ENCODE data around the gene KCNE5. TPM values are rescaled to one million over a fixed set of nuclear protein-coding genes. Genes with fewer than 3 reads are reported as not detected.
"Not testable (repeated sequence)": the region's sequence is repeated elsewhere in the genome, so short reads cannot be mapped to it uniquely, and the experiment has no call there.

Gene KCNE5
- total and polyA plus RNA-seq, 2 experiments from 2014 or later: 0.13 to 1.5 TPM

DNA sequence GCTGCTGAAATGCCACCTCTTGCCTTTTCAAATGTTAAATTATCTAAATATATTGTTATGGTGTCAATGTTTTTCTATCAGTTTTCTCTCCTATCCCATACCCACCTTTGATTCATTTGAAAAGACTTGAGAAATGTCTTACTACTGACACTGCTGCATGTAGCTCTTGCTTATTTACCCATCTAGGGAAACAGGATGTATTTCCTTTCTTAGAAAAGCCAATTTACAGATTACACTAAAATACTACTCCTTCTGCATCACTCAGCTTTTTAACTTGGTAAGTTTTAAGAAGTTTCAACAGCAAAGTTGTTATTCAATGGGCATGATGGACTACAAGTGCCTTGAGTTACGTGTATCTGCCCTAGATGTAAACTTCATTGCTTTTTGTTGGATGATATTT is 13.2 kb upstream of the KCNE5 start:
- Histone ChIP-seq H4K20me1 (ENCODE audit: insufficient read depth) (no peaks in the 10 kb centered on the region), H3K4me2 (ENCODE audit: unreplicated experiment) (no peak overlapping the region), H3K36me3 (ENCODE audit: low read depth) (no peaks in the 10 kb centered on the region), H3K9me3 (ENCODE audit: low read depth) (no peaks in the 10 kb centered on the region), H3K9me2 (ENCODE audit: insufficient read depth) (no peaks in the 10 kb centered on the region), H3K4me1 (ENCODE audit: insufficient read depth) (peaks cover 6% of the 10 kb centered on the region; the same call in 1 of the 2 replicates), H3K27me3 (replicated peaks; ENCODE audit: insufficient read depth) (no peaks in the 10 kb centered on the region), H2AFZ (no peak overlapping the region), H3K4me3 (no peak overlapping the region), H3K79me2 (ENCODE audit: insufficient read depth) (peaks cover 6% of the 10 kb centered on the region; the same call in 1 of the 2 replicates), H3K9ac (no peak overlapping the region), H3K27ac (no peak overlapping the region), H3F3A (ENCODE audit: insufficient read depth) (0 out of 2 replicates have a peak, but pooled peaks cover 2% of the 10 kb centered on the region)
- 92 to 100% methylated on average over 1 of the region's 1 CpG for WGBS, 2 experiments (ENCODE audit: low coverage in 1 of 2, low lambda C conversion rate in 2 of 2, missing lambda C conversion rate in 2 of 2)
- no peak for DNase-seq
- in situ Hi-C loops (cut with MboI): loop anchor here (10.0 kb wide), 1 partner anchor 153 kb away; the partner anchor contains the start of gene GUCY2F
- no peak for TF ChIP-seq EZH2 (IDR thresholded peaks at IDR 0.05; ENCODE audit: insufficient read depth, poor library complexity, severe bottlenecking)
- no peak for TF ChIP-seq EZH2phosphoT487 (IDR thresholded peaks at IDR 0.05; ENCODE audit: insufficient read depth, low read depth)

DNA sequence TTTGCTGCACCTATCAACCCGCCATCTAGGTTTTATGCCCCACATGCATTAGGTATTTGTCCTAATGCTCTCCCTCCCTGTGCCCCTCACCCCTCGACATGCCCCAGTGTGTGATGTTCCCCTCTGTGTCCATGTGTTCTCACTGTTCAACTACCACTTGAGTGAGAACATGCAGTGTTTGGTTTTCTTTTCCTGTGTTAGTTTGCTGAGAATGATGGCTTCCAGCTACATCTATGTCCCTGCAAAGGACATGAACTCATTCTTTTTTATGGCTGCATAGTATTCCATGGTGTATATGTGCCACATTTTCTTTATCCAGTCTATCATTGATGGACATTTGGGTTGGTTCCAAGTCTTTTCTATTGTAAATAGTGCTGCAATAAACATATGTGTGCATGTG is 12.5 kb upstream of the KCNE5 start:
- not testable (repeated sequence) for H3F3A ChIP-seq (ENCODE audit: insufficient read depth); H3K9me2 ChIP-seq (ENCODE audit: insufficient read depth); H2AFZ ChIP-seq; H4K20me1 ChIP-seq (ENCODE audit: insufficient read depth); H3K79me2 ChIP-seq (ENCODE audit: insufficient read depth); H3K36me3 ChIP-seq (ENCODE audit: low read depth); H3K9me3 ChIP-seq (ENCODE audit: low read depth); H3K4me3 ChIP-seq; H3K9ac ChIP-seq; DNase-seq; H3K4me1 ChIP-seq (ENCODE audit: insufficient read depth); H3K27me3 ChIP-seq (replicated peaks; ENCODE audit: insufficient read depth); H3K4me2 ChIP-seq (ENCODE audit: unreplicated experiment); H3K27ac ChIP-seq
- in situ Hi-C loops (cut with MboI): loop anchor here (10.0 kb wide), 1 partner anchor 153 kb away; the partner anchor contains the start of gene GUCY2F
- 100% methylated on average over 2 of the region's 2 CpGs for WGBS, 2 experiments (ENCODE audit: low coverage in 1 of 2, low lambda C conversion rate in 2 of 2, missing lambda C conversion rate in 2 of 2)

DNA sequence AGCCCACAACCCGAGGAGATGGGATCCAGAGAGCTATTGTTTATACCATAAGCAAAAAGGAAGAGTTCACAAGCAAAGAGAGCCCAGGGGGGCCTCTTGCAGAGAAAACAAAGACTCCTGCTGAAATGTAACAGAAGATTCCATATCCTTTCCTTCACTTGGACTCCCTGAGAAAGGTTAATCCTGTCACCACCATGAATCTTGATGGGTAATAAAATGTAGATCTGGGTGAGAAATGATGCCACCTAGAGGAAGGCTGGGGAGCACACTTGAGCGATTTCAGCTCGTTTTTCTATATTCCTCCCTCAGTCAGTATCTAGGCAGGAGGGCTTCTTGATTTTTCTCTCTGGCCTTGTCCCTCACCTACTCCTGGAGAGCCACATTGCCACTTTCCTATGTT is 10.2 kb upstream of the KCNE5 start:
- Histone ChIP-seq H3K4me2 (ENCODE audit: unreplicated experiment) (no peak overlapping the region), H3K27me3 (replicated peaks; ENCODE audit: insufficient read depth) (no peaks in the 10 kb centered on the region), H3K9me2 (ENCODE audit: insufficient read depth) (no peaks in the 10 kb centered on the region), H3K27ac (no peak overlapping the region), H3K9me3 (ENCODE audit: low read depth) (no peaks in the 10 kb centered on the region), H3K4me1 (ENCODE audit: insufficient read depth) (no peaks in the 10 kb centered on the region), H3K4me3 (no peak overlapping the region), H3F3A (ENCODE audit: insufficient read depth) (no peaks in the 10 kb centered on the region), H3K79me2 (ENCODE audit: insufficient read depth) (no peaks in the 10 kb centered on the region), H3K36me3 (ENCODE audit: low read depth) (no peaks in the 10 kb centered on the region), H4K20me1 (ENCODE audit: insufficient read depth) (no peaks in the 10 kb centered on the region), H3K9ac (no peak overlapping the region), H2AFZ (no peak overlapping the region)
- 15 to 21% methylated on average over 3 of the region's 3 CpGs for WGBS, 2 experiments (ENCODE audit: low coverage in 1 of 2, low lambda C conversion rate in 2 of 2, missing lambda C conversion rate in 2 of 2)
- no peak for TF ChIP-seq EZH2 (IDR thresholded peaks at IDR 0.05; ENCODE audit: insufficient read depth, poor library complexity, severe bottlenecking)
- no peak for TF ChIP-seq EZH2phosphoT487 (IDR thresholded peaks at IDR 0.05; ENCODE audit: insufficient read depth, low read depth)
- in situ Hi-C loops (cut with MboI): loop anchor here (10.0 kb wide), 1 partner anchor 150 kb away; the partner anchor contains the start of gene GUCY2F
- peak; percentile 36 for DNase-seq

DNA sequence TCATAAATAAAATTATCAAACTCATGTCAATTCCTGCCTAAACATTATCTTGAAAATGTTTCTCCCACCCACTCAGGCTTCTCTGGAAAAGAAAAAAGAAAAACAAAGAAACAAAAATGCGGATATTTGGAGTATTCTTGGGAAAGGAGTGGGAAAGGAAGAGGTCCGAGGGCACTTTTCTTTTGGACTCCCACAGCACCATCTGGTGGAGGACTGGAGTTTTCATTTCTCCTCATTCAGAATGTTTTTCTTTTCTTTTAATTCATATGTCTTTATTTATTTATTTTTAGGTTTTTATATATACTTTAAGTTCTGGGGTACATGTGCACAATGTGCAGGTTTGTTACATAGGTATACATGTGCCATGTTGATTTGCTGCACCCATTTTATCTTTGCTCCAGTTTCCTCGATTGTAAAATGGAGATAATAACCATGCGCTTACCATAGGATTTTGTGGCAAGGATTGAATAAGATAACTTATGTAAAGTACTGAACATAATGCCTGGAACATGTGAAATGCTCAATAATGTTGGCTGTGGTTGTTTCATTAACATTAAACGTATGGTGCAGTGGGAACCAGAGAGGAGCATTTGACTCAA is 8.0 kb upstream of the KCNE5 start:
- Histone ChIP-seq H3K9me2 (ENCODE audit: insufficient read depth) (no peaks in the 10 kb centered on the region), H3K27ac (no peak overlapping the region), H3K79me2 (ENCODE audit: insufficient read depth) (no peaks in the 10 kb centered on the region), H3K4me1 (ENCODE audit: insufficient read depth) (no peaks in the 10 kb centered on the region), H3K4me3 (no peak overlapping the region), H2AFZ (no peak overlapping the region), H3K9ac (no peak overlapping the region), H3K36me3 (ENCODE audit: low read depth) (no peaks in the 10 kb centered on the region), H3F3A (ENCODE audit: insufficient read depth) (no peaks in the 10 kb centered on the region), H4K20me1 (ENCODE audit: insufficient read depth) (no peaks in the 10 kb centered on the region), H3K27me3 (replicated peaks; ENCODE audit: insufficient read depth) (no peaks in the 10 kb centered on the region), H3K4me2 (ENCODE audit: unreplicated experiment) (no peak overlapping the region), H3K9me3 (ENCODE audit: low read depth) (no peaks in the 10 kb centered on the region)
- peak; percentile 50 for DNase-seq
- in situ Hi-C loops (cut with MboI): loop anchor here (10.0 kb wide), 1 partner anchor 148 kb away; the partner anchor contains the start of gene GUCY2F
- WGBS, 2 experiments (ENCODE audit: low coverage in 1 of 2, low lambda C conversion rate in 2 of 2, missing lambda C conversion rate in 2 of 2): 58 to 61% methylated on average over 5 of the region's 5 CpGs
- TF ChIP-seq EZH2phosphoT487 (IDR thresholded peaks at IDR 0.05; ENCODE audit: insufficient read depth, low read depth) (no peak), EZH2 (IDR thresholded peaks at IDR 0.05; ENCODE audit: insufficient read depth, poor library complexity, severe bottlenecking) (no peak)
